ENCODE measurements around the gene GAS1. TPM values are rescaled to one million over a fixed set of nuclear protein-coding genes. Genes with fewer than 3 reads are reported as not detected.

Gene GAS1
- total and polyA plus RNA-seq, 2 of the 4 experiments (the other 2 are of a cell fraction): 1.8 to 2.2 TPM

- in situ Hi-C loops (cut with MboI; ENCODE audit: low sequenced_read_pairs) (no loop called here), dilution Hi-C loops (cut with HindIII; ENCODE audit: low sequenced_read_pairs, unreplicated experiment) (no loop called here)
Observed at GRCh38 chr9:86955561-86955960, 8.3 kb upstream of the GAS1 start.

More at GRCh38 chr9:86955561-86955960, 8.3 kb upstream of the GAS1 start:
- Histone ChIP-seq H4K5ac (ENCODE audit: low read depth, low read length) (no peak overlapping the region), H4K20me1 (ENCODE audit: insufficient read depth, low read length) (no peaks in the 10 kb centered on the region), H4K91ac (ENCODE audit: insufficient read depth, low read depth, low read length) (no peak overlapping the region), H3K18ac (ENCODE audit: low read depth, low read length) (no peak overlapping the region), H3K4ac (ENCODE audit: low read depth, low read length) (no peak overlapping the region), H3K9me3 (ENCODE audit: control insufficient read depth, insufficient read depth, low read length) (peaks cover 6% of the 10 kb centered on the region; the same call in 1 of the 2 replicates), H3K23ac (ENCODE audit: low read depth, low read length) (no peak overlapping the region), H3K56ac (ENCODE audit: extremely low read depth, insufficient read depth, low read length) (no peak overlapping the region), H2AK5ac (ENCODE audit: low read depth, low read length) (no peak overlapping the region), H3K9ac (ENCODE audit: low read depth, low read length) (no peak overlapping the region), H4K8ac (ENCODE audit: low read depth in 2 of 2, low read length in 2 of 2) (no peak overlapping the region), H3K4me1 (ENCODE audit: control insufficient read depth, insufficient read depth, low read length) (no peaks in the 10 kb centered on the region; the same call in 1 of the 2 replicates), H2BK5ac (ENCODE audit: low read depth, low read length, poor library complexity, severe bottlenecking) (no peak overlapping the region), H3K4me2 (ENCODE audit: low read depth, low read length) (no peak overlapping the region), H3K79me1 (ENCODE audit: low read depth in 1 of 2, low read length in 2 of 2) (no peaks in the 10 kb centered on the region), H3K36me3 (ENCODE audit: control insufficient read depth, insufficient read depth, low read length) (no peaks in the 10 kb centered on the region), H3K14ac (replicated peaks; ENCODE audit: low read depth, low read length) (no peak overlapping the region), H2BK20ac (ENCODE audit: low read depth, low read length) (no peak overlapping the region), H2BK120ac (ENCODE audit: low read depth, low read length) (no peak overlapping the region), H2BK15ac (ENCODE audit: low read depth, low read length) (no peak overlapping the region), H3K4me3 (ENCODE audit: insufficient read depth, low read depth, low read length) (no peak overlapping the region), H3K27ac (ENCODE audit: insufficient read depth, low read length) (no peak overlapping the region), H2AFZ (replicated peaks; ENCODE audit: low read length, poor library complexity) (no peak overlapping the region), H2AK9ac (replicated peaks; ENCODE audit: low read depth, low read length, poor library complexity) (no peak overlapping the region), H3K9me1 (ENCODE audit: insufficient read depth, low read length) (no peaks in the 10 kb centered on the region), H3K27me3 (ENCODE audit: control insufficient read depth, insufficient read depth, low read length) (peaks cover 4% of the 10 kb centered on the region)
- ChIA-PET POLR2A (ENCODE audit: unreplicated experiment) (no interaction called here), CTCF (interaction anchor here (1.0 kb wide), 1 partner anchor 19 kb away, joined by 4 read pairs; no protein-coding TSS in a partner anchor)
- intact Hi-C loops (cut with micrococcal nuclease): no loop called here
- BruUV-seq (replicated peaks): no TSS peak
- TF ChIP-seq RCOR1 (IDR thresholded peaks at IDR 0.05; ENCODE audit: insufficient replicate concordance, low read length) (no peak), NFE2L2 (IDR thresholded peaks at IDR 0.05; ENCODE audit: low read depth, low read length) (no peak), USF2 (IDR thresholded peaks at IDR 0.05; ENCODE audit: low read depth, low read length) (no peak), MXI1 (IDR thresholded peaks at IDR 0.05; ENCODE audit: borderline replicate concordance, low read depth, low read length) (no peak), BHLHE40 (IDR thresholded peaks at IDR 0.05; ENCODE audit: low read depth, low read length) (no peak), CHD1 (IDR thresholded peaks at IDR 0.05; ENCODE audit: low read depth, low read length) (no peak), CEBPB (IDR thresholded peaks at IDR 0.05; ENCODE audit: low read depth, low read length) (no peak), POLR2A (IDR thresholded peaks at IDR 0.05; ENCODE audit: low read depth, low read length) (no peak), SMC3 (IDR thresholded peaks at IDR 0.05; ENCODE audit: low read depth, low read length) (no peak), MAFK (IDR thresholded peaks at IDR 0.05; ENCODE audit: low read depth, low read length) (no peak), MAZ (IDR thresholded peaks at IDR 0.05; ENCODE audit: borderline replicate concordance, low read depth, low read length) (no peak), FOS (IDR thresholded peaks at IDR 0.05; ENCODE audit: low read depth, low read length) (no peak), RFX5 (IDR thresholded peaks at IDR 0.05; ENCODE audit: low read depth, low read length) (no peak)
- TF ChIP-seq, protein P1, sequence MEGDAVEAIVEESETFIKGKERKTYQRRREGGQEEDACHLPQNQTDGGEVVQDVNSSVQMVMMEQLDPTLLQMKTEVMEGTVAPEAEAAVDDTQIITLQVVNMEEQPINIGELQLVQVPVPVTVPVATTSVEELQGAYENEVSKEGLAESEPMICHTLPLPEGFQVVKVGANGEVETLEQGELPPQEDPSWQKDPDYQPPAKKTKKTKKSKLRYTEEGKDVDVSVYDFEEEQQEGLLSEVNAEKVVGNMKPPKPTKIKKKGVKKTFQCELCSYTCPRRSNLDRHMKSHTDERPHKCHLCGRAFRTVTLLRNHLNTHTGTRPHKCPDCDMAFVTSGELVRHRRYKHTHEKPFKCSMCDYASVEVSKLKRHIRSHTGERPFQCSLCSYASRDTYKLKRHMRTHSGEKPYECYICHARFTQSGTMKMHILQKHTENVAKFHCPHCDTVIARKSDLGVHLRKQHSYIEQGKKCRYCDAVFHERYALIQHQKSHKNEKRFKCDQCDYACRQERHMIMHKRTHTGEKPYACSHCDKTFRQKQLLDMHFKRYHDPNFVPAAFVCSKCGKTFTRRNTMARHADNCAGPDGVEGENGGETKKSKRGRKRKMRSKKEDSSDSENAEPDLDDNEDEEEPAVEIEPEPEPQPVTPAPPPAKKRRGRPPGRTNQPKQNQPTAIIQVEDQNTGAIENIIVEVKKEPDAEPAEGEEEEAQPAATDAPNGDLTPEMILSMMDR (conservative IDR thresholded peaks at IDR 0.05; ENCODE audit: low read depth, low read length): no peak
- TF ChIP-seq, protein P2, sequence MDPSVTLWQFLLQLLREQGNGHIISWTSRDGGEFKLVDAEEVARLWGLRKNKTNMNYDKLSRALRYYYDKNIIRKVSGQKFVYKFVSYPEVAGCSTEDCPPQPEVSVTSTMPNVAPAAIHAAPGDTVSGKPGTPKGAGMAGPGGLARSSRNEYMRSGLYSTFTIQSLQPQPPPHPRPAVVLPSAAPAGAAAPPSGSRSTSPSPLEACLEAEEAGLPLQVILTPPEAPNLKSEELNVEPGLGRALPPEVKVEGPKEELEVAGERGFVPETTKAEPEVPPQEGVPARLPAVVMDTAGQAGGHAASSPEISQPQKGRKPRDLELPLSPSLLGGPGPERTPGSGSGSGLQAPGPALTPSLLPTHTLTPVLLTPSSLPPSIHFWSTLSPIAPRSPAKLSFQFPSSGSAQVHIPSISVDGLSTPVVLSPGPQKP (IDR thresholded peaks at IDR 0.05; ENCODE audit: borderline replicate concordance, low read depth, low read length): no peak
- ATAC-seq (ENCODE audit: low read depth) (no peak), DNase-seq (no peak)
- no CpG with 5 or more reads among the region's 4 CpGs for WGBS, 2 experiments (ENCODE audit: extremely low coverage in 2 of 2, insufficient read length in 1 of 2)

Data from IMR-90 (cell line).